GM12872 (cell line): ENCODE results near the gene TCF7L2.

Experiments
- CTCF ChIP-seq: IDR thresholded peaks from 3 replicates; pipeline ENCODE4 v1.5.1; 2011; ENCODE audit warnings: low read depth, mild to moderate bottlenecking, low read length, moderate library complexity; ENCODE audit not compliant: insufficient read depth

The TCF7L2 gene

GRCh38 chr10:112980937-112981336 lies 30.9 kb downstream of the TCF7L2 start:
- no peak for TF ChIP-seq CTCF

- no peak for TF ChIP-seq CTCF
These were observed 31.5 kb downstream of the TCF7L2 start for GRCh38 chr10:112981553-112981952.

- TF ChIP-seq CTCF, result no peak
These were observed 33.5 kb downstream of the TCF7L2 start for GRCh38 chr10:112983444-112984056.

GRCh38 chr10:112984756-112985155 lies 34.7 kb downstream of the TCF7L2 start:
- TF ChIP-seq CTCF, result no peak

GRCh38 chr10:112985690-112986543 lies 35.9 kb downstream of the TCF7L2 start:
- no peak for TF ChIP-seq CTCF

GRCh38 chr10:112986544-112987190 lies 36.6 kb downstream of the TCF7L2 start:
- no peak for TF ChIP-seq CTCF

GRCh38 chr10:112988839-112989406 lies 38.9 kb downstream of the TCF7L2 start:
- no peak for TF ChIP-seq CTCF
